ENCODE measurements around the gene TSPAN7.

The TSPAN7 gene, protein sequence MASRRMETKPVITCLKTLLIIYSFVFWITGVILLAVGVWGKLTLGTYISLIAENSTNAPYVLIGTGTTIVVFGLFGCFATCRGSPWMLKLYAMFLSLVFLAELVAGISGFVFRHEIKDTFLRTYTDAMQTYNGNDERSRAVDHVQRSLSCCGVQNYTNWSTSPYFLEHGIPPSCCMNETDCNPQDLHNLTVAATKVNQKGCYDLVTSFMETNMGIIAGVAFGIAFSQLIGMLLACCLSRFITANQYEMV

GRCh38 chrX:38561126-38561868 lies at the start of gene TSPAN7:
TSS of gene TSPAN7 (plus strand) at chrX:38561542. CDS start at chrX:38561547, 5 bp downstream.
- DNase-seq, result peak; percentile 62

DNA sequence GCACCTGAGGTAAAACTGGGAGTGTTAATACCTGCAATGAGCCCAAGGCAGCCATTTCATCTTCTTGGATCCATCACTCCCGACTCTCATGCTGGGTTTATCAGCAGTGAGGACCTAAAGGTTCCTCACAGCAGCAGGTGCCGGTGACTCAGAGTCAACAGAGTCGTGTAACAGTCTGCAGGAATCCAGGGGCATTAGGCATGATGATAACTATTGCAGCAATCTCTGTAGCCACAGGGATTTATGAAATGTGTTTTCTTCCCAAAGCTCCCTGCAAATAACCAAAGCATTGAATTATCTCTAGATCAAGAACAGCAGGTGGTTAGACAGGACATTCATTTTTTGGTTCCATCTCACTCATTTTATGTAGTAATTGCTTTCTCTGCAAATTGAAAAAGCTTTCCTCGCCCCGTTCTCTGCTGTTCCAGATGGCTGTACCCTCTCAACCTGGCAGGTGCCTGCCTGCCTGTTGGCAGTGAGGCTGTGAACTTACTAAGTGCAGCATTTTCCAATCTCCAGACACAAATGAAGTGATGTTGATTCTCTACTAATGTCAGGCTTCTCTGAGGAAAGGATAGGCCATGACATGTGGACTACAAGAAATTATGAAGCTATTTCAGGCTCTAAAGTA lies 48.1 kb upstream of the TSPAN7 start:
- no peak for DNase-seq

- DNase-seq, result no peak
Measured at GRCh38 chrX:38514016-38514854, 47.1 kb upstream of the TSPAN7 start.

GRCh38 chrX:38515291-38515690 lies 46.1 kb upstream of the TSPAN7 start:
- no peak for DNase-seq

GRCh38 chrX:38516196-38516774 lies 45.1 kb upstream of the TSPAN7 start:
- no peak for DNase-seq

DNA sequence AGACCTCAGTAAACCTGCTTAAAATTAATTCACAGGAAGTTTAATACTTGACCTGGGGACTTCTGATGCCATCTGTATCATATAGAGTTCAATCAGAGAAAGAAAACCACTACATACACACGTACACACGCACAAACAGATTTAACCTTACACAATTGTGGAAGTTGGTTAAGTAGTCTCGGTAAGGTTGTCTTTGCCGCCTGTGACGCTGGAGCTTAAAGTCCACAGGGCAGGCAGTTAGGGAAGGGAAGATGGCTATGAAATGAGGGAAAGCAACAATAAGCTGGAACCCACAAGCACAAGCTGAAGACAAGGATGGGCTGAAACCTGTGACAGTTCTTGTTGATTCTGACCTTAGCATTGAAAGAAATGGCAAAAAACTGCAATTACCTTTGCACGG lies 41.7 kb upstream of the TSPAN7 start:
- no peak for DNase-seq

GRCh38 chrX:38538134-38538533 lies 23.2 kb upstream of the TSPAN7 start:
- no peak for DNase-seq

DNA sequence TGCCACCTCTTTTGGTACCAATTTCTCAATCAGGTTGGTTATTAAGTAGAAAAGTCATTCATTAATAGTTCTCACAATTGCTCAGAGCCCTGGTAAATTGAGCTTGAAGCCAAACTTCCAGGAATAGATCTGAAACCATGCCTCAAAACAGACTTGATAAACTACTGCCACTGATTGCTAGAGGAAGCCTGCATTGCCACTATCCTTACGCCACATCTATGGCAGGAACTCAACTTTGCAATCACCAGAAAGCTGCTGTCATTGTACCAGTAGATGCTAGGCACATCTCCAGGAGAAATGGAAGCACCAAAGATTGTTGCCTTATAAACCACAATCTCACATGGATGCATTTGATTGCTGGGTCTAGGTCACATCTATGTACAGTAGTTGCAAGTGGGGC lies 21.6 kb upstream of the TSPAN7 start:
- no peak for DNase-seq

DNA sequence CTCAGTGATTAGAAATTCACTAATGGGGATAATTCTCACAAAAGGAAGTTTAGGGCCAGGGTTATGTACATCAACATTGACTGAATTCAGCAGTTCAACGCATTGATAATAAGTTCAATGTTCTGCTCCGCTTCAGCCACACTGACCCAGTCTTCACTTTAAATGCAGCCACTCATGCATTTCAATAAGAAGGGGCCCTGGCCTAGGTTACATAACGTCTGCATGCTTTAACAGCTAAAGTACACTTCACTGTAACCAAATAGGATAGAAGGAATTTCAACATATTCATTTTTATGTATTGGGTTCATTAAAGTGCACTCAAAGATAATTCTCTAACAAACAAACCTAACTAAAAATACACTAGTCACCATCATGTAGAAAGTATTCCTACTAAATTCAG lies 12.8 kb upstream of the TSPAN7 start:
- DNase-seq, result no peak

DNA sequence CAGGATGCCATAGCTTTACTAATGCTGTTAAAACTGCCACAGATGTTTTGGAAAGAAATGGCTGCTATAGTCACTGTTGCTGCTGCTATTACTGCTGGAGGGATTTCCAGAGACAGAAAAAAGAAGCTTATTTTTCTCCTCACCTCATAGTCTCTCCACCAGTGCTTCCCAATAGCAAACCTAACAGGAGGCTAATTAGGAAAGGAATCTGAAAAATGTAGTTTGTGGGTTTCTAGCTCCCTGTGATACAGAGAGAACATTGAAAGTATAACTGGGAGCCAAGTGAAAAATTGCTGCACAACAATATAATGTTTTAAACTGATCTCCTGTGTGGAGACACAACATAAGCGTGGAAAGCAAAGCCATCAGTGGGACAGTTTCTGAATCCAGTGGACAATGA lies 8.6 kb upstream of the TSPAN7 start:
- DNase-seq, result no peak

GRCh38 chrX:38558686-38559085 lies 2.7 kb upstream of the TSPAN7 start:
- no peak for DNase-seq

DNA sequence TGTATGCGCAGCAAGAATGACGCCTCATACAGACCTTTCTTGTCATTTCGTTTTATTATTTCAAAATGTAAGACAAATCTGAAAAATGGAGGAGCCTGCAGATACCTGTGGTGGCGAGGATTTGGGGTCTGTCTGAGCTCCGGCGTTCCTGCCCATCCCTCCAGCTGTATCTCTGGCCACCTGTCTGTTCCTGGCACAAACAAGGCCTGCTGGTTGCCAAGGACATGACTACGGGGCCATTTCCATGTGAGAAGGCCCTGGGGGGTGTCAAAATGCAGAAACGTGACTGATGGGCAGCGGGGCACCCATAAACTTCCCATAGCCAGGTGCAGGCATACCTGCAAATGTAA lies 591 bp upstream of the TSPAN7 start:
- DNase-seq, result no peak

- no peak for DNase-seq
Measured at GRCh38 chrX:38561951-38562719, 793 bp downstream of the TSPAN7 start.

DNA sequence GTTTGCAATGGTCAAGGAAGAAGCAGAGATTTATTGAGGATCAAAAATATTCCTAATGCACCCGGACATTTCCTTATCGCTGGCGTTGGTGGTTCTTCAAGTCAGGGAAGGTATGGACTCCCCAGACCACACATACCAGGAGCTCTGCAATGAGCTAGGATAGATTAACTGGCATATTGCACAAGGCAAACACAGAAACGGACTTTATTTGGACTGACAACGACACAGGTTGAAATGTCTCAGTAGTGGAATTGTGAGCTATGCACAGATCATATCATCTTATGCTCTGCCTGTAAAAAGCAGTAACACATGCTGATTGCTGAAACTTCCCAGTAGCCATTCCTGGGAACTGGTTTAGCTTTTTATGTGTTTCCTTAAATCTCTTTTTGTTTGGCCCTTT lies 1.7 kb downstream of the TSPAN7 start:
- DNase-seq, result no peak

DNA sequence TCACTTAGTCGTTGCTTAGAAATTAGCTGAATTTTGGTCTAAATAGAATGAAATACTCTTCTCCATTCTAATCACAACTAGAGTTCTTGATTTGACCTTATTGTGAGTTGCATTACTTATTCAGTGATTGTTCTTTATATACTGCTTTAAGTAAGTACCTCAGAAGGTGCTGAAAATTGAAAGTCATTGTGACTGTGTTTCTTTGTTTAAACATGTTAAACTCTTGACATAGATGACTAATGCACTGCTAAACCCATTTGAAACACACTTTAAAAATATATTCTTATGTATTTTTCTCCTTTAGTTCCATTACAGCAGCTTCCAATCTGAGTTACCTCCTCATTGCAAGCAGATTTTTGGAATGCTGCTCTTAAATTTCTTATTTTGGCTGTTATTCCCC lies 9.1 kb downstream of the TSPAN7 start:
- no peak for DNase-seq

DNA sequence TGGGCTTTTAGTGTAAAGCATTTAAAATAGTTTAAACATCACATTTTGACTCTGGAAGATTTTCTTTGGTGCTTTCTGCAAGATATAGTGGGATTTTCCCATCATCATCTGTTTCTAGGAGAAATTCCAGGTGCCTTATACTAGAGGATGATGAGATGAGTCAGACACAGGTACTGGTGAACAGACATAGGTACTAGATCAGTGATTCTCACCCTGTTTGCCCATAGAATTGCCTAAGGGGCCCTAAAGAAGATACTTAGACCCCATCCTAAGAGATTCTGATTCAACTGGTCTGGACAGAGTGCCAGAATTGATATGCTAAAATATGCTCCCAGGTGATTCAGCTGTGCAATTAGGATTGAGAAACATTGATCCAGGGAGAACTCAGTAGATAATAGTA lies 9.7 kb downstream of the TSPAN7 start:
- no peak for DNase-seq

- DNase-seq, result no peak
Measured at GRCh38 chrX:38574858-38575257, 13.5 kb downstream of the TSPAN7 start.

DNA sequence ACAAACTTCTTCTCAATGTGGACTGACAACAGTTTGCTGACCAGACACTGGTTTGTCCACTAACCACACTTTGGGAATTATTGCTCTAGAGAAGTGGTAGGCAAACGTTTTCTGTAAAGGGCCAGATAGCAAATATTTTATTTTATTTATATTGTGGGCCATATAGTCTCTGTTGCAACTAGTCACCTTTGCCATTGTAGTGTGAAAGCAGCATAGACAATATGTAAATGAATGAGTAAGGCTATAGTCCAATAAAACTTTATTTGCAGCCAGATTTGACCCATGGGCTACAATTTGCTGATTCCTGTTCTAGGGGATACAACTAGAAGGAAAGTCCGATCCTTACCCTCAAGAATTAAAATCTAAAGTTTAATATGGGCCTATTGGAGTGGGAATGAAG lies 14.5 kb downstream of the TSPAN7 start:
- no peak for DNase-seq

GRCh38 chrX:38577738-38578137 lies 16.4 kb downstream of the TSPAN7 start:
- no peak for DNase-seq

DNA sequence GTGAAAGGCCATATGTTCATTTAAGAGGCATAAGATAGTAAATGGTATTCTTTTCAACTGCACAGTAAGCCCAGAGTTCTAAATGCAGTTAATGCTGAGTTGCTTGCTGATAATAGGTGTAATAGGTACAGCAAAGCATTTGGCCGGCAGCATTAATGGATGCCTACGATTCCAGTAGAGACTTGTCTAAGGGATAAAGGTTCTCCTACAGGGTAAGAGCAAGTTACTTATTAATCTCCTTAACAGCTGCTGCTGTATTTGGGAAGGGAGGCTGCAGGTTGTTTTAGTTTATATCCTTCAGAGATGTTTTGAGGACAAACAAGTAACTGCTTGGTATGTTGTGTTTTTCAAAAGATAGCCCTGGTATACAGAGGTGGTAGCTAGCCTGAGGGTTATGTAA lies 16.8 kb downstream of the TSPAN7 start:
- DNase-seq, result no peak

DNA sequence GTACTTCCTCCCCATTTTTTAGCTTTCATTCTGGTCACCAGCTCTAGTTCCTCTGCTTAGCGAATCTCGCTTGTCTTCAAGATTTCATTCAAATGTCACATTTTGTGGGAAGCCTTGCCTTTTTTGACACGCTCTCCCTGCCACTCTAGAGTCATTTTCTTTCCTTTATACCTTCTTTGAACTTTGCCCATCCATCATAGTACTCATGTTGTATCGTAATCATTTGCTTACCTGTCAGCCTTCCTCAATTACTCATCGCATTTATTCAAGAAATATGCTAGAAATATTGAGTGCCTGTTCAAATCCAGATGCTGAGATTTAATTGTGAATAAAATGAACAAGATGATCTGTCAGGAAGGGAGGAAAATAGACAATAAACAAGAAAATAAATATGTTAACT lies 21.8 kb downstream of the TSPAN7 start:
- DNase-seq, result no peak

- DNase-seq, result no peak
Measured at GRCh38 chrX:38594434-38594833, 33.1 kb downstream of the TSPAN7 start.

Data from NCI-H774 (cell line).